HG03439 (cell line): ENCODE data around the gene PRF1.
"Not testable (repeated sequence)": the region's sequence is repeated elsewhere in the genome, so short reads cannot be mapped to it uniquely, and the experiment has no call there.

Experiments used
- ATAC-seq: cut with Tn5 transposase; IDR thresholded peaks from one replicate; pipeline ENCODE4 v1.9.1; 2021; ENCODE audit warnings: mild to moderate bottlenecking, moderate library complexity; ENCODE audit not compliant: unreplicated experiment

The PRF1 gene

DNA sequence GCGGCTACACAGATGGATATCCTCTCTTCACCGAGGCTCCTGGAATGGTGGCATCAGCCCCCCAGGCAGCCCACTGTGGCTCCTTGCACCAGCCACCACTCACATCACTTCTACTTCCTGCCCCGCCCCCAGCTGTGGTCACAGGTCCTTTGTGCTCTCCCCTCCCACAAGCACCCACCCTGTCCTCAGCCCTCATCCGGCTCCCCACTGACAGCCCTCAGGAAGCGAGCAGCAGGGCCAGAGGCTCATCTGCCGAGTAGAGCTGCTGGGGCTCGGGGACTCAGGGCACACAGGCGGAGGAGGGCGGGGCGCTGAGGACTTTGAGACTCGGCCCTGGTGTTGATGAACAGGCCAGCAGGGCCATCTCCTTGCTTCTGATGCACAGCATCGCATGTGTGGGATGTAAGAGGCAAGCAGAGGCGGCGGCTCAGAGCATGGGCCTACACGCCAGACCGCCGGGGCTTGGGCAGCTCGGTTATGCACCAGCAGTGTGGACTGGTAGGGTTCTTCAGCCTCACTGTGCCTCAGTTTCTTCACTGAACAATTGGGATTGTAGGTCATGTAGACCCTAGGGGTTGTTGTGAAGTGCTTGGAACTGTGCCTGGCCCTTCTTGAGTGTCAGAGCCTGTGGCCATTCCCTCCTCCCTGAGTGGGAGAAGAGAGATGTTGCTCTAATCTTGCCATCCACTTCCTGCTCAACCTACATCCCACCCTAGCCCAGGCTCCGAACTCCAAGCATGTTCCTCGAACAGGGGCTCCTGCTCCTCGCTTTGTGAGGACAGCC lies at the start of gene PRF1:
Gene PRF1 (minus strand): TSS at position 77 of the 784 bp plus-strand sequence. CDS start 1,839 bp downstream, outside the sequence.
- ATAC-seq = no peak

DNA sequence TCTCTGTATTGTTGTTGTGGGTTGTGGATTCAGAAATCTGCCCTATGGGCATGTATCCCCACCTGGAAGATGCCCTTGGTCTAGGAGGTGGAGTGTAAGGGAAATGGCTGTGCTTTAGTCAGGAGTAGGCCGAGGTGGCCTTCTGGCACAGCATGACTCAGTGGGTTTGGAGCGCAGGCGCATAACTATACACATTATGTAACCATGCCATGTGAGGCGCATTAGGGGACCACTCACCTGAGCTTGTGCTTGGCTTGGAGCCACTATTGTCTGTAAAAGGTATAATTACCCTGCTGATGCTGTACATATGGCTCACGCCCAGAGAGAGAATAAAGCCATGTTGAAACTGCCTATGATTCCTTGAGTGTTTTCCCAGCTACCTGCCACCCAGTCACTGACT lies 49.1 kb upstream of the PRF1 start:
- ATAC-seq = no peak

DNA sequence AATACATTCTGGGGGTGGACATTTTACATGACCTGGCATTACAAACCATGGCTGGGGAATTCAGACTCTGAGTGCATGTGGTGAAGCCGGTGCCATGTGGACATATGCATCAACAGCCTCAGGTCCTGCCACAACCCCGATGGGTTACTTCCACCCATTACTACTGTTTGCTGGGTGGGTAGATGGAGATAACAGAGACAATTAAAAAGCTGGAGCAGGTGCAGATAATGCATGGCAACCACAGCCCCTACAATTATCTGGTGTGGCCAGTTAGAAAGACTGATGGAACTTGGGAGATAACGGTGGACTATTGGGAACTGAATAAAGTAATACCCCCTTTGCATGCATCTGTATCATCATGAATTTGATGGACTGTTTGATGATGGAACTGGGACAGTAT lies 48.2 kb upstream of the PRF1 start:
- no peak for ATAC-seq

DNA sequence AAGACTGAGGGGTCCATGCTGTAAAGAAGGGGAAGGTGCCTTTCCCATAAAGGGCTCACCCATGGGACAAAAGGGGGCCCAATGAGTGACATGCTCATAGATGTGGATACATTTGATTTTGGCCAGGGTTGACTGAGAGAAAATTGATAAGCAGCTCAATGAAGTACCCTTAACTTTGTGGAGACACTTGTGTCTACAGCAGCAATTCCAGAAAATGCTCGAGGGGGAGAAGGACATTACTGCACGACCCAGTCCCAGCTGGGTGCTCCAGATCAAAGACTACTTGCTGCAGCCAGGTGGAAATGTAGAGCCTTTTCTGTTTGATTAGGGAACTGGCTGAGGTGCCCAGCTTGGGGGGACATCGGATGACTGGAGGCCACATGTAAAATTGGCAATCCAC lies 47.6 kb upstream of the PRF1 start:
- no peak for ATAC-seq

DNA sequence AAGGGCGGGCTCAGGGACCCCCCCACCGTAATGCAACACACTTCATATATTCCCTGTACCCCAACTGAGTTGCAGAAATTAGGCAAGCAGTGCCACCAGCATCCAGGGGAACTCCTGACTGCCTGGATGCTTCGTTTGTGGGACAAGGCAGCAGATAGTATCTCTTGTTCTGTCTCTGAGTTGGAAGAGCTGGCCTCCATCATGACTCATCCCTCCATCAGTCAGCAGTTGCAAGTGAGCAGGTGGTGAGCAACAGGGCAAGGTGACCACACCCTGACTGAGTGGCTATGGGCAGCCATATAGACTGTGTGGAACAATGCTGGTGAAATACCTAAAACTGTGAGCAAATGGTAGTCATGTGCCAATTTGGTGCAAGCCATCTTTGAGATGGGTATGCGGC lies 47.0 kb upstream of the PRF1 start:
- no peak for ATAC-seq

DNA sequence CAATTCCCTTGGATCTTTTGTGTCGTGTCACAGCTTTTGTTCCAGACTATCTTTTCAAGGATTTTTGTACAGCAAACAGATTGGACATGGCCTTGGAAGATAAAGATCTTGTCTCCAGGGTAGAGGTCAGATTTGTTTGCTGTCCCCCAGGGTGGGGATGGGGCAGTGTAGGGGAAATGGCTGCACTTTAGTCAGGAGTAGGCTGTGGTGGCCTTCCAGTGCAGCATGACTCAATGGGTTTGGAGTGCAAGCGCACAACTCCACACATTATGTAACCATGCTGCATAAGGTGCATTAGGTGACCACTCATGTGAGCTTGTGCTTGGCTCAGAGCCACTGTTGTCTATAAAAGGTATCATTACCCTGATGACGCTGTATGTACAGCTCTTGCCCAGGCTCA lies 45.9 kb upstream of the PRF1 start:
- ATAC-seq = no peak

DNA sequence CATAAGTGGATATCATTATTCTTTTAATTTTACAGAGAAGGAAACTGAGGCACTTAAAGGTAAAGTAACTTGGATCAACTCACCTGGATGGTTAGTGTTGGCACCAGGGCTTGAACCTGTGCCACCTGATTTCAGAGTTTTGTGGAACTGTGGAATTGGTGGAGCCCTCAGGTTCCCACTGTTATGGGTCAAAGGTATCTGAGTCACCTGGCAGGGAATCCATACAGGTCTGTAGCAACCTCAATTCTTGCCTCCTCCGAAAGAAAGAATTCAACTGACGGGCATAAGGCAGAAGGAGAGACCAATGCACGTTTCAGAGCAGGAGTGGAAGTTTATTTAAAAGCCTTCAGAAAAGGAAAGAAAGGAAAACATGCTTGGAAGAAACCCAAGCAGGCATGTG lies 44.5 kb upstream of the PRF1 start:
- ATAC-seq = no peak

DNA sequence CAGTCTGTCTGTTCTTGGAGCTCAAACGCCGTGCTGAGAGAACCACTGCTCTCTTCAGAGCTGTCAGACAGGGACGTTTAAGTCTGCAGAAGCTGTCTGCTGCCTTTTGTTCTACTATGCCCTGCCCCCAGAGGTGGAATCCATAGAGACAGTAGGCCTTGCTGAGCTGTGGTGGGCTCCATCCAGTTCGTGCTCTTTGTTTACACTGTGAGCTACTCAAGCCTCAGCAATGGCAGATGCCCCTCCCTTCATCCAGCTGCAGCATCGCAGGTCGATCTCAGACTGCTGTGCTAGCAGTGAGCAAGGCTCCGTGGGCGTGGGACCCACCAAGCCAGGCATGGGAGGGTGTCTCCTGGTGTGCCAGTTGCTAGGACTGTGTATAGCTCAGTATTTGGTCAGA lies 42.4 kb upstream of the PRF1 start:
- ATAC-seq = not testable (repeated sequence)

DNA sequence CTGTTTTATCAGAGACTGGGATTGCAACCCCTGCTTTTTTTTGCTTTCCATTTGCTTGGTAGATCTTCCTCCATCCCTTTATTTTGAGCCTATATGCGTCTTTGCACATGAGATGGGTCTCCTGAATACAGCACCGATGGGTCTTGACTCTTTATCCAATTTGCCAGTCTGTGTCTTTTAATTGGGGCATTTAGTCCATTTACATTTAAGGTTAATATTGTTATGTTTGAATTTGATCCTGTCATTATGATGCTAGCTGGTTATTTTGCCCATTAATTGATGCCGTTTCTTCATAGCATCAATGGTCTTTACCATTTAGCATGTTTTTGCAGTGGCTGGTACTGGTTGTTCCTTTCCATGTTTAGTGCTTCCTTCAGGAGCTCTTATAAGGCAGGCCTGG lies 40.7 kb upstream of the PRF1 start:
- ATAC-seq = not testable (repeated sequence)

DNA sequence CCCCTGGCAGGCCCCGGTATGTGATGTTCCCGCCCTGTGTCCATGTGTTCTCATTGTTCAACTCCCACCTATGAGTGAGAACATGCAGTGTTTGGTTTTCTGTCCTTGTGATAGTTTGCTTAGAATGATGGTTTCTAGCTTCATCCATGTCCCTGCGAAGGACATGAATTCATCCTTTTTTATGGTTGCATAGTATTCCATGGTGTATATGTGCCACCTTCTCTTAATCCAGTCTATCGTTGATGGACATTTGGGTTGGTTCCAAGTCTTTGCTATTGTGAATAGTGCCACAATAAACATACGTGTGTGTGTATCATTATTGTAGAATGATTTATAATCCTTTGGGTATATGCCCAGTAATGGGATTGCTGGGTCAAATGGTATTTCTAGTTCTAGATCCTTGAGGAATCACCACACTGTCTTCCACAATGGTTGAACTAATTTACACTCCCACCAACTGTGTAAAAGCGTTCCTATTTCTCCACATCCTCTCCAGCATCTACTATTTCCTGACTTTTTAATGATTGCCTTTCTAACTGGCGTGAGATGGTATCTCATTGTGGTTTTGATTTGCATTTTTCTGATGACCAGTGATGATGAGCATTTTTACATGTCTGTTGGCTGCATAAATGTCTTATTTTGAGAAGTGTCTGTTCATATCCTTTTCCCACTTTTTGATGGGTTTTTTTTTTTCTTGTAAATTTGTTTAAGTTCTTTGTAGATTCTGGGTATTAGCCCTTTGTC lies 37.3 kb upstream of the PRF1 start:
- not testable (repeated sequence) for ATAC-seq

DNA sequence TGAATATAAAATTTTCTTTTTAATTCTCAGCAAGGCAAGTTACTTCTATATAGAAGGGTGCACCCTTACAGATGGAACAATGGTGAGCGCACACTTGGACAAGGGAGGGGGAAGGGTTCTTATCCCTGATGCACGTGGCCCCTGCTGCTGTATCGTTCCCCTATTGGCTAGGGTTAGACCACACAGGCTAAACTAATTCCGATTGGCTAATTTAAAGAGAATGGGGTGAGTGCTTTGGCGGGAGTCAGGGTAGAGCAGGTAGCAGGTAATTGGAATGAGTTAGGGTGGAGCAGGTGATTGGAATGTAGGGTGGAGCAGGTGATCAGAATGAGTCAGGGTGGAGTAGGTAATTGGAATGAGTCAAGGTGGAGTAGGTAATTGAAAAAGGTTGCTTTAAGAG lies 32.0 kb upstream of the PRF1 start:
- ATAC-seq = not testable (repeated sequence)

DNA sequence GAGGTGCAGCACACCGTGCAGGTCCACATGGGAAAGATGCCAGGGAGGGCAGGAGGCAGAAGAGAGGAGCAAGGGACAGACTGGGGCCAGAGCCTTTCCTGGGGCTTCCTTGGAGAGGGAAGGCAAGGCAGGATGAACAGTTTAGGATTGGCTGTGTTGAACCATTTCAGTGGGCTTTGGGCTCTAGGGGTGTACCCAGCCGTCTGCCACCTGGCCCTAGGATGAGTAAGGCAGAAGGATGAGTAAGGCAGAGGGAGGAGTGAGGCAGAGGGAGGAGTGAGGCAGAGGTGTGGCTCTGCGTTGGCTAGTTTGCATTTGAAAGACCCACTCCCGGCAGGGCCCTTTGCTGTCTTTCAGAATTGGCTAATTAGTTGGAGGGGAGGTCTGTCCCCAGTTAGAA lies 31.5 kb upstream of the PRF1 start:
- no peak for ATAC-seq

DNA sequence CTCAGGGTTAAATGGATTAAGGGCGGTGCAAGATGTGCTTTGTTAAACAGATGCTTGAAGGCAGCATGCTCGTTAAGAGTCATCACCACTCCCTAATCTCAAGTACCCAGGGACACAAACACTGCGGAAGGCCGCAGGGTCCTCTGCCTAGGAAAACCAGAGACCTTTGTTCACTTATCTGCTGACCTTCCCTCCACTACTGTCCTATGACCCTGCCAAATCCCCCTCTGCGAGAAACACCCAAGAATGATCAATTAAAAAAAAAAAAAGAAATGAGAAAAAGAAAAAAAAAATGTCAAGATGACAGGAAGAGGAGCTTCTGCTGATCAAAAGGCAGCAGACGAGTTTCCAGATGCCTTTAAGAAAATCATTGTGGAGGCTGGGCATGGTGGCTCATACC lies 29.2 kb upstream of the PRF1 start:
- ATAC-seq = not testable (repeated sequence)

DNA sequence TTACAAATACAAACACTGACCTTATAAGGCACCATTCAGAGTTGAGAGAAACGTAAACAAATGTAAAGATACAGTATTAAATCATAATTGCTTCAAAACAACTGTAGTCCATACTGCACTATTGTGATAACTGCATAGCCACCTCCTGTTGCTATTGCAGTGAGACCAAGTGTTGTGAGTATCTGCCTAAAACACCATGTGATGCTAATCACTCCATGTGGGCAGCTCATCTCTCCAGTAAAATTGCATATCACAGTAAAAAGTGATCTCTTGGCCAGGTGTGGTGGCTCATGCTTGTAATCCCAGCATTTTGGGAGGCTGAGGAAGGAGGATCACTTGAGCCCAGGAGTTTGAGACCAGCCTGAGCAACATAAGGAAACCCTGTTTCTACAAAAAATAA lies 26.8 kb upstream of the PRF1 start:
- no peak for ATAC-seq

DNA sequence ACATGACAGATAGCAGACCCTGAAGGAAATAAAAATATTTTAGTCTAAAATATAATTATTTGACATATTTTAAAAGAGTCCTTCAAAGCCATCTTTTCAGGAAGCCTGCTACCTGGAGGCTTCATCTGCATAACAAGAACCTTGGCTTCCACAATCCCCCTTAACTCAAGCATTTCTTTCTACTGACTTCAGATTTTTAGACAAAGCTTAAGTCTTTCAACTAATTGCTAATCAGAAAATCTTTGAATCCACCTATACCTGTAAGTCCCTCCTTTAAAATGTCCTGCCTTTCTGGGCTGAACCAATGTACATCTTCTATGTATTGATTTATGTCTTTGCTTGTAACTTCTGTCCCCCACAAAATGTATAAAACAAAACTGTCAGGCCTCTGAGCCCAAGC lies 23.5 kb upstream of the PRF1 start:
- ATAC-seq = no peak

DNA sequence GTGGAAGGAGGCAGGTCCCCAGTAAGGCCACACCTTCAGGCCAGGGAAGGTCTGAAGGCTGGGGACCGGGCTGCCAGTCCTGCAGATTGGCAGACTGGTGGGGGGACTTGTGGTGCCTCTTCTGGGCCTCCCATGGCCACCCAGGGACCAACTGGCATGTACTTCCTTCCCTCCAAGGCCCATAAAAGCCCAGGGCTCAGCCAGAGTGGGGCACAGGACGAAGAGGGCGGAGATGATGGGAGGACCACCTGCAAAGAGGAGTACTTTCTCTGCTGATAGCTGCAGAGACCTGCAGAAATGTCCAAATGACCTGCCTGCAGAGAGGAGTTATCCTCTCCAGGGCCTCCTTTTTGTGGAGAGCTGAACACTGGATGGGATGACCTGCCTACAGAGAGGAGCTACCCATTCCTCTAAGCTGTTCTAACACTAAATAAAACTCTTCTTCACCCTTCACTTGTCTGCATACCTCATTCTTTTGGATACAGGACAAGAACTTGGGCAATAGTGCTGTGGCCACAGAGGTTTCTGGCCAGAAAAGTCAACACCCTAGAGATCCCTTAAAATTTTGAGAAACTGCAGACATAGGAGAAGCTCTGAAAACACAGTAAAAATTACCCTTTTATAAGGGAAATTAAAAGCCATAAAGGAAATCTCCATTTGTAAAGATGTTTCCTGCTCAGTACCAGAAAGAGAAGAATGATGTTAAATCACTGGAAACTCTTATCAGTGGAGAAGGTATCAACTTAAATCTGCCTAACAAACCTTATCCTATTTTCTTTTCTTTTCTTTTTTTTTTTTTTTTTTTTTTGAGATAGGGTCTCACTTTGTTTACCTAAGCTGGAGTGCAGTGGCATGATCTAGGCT lies 20.7 kb upstream of the PRF1 start:
- ATAC-seq = no peak

DNA sequence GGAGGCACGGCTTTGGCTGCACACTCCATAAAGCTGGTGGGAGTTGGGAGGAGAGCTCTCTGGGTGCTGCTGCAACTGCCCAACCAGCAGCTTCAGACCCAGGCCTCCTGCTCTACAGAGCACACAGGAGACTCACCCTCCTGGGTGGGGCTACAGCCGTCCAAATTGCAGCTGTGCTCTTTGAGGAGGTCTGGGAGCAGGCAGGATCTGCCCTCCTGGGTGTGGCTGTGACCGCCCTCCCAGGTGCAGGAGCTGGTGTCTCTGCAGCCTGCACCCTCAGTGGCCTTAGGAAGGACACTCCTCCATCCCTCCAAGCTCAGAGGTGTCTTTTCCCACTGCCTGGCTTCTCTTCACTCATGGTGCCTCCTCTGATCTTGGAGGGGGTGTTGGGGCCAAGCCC lies 20.0 kb upstream of the PRF1 start:
- no peak for ATAC-seq

DNA sequence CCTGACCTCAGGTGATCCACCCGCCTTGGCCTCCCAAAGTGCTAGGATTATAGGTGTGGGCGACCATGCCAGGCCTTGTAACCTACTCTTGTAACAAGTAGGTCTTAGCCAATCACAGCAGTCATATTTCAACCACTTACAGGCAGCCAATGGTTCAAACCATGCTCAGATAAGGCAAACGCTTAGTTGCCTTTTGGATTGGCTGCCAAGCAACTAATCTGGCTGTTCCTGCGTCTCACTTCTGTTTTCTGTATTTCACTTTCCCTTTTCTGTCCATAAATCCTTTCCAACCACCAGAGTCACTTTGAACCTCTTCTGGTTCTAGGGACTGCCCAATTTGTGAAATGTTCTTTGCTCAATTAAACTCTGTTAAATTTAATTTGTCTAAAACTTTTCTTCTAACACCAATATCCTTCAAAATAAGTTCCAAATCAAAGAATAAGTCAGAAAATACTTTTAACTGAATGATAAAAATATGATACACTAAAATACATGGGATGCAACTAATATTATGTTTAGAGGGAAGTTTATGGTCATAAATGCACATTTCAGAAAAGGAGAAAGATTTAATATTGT lies 19.1 kb upstream of the PRF1 start:
- ATAC-seq = no peak

DNA sequence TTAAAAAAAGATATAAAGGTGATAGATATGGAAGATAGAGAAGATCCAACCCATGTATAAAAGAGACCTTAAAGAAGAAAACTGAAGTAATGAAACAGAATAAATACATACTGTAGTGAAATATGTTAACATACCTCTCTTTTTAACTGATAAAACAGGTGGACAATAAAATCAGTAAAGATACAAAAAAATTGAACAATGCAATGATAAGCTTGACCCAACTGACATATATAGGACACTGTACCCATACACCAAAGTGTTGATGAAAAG lies 17.4 kb upstream of the PRF1 start:
- no peak for ATAC-seq

DNA sequence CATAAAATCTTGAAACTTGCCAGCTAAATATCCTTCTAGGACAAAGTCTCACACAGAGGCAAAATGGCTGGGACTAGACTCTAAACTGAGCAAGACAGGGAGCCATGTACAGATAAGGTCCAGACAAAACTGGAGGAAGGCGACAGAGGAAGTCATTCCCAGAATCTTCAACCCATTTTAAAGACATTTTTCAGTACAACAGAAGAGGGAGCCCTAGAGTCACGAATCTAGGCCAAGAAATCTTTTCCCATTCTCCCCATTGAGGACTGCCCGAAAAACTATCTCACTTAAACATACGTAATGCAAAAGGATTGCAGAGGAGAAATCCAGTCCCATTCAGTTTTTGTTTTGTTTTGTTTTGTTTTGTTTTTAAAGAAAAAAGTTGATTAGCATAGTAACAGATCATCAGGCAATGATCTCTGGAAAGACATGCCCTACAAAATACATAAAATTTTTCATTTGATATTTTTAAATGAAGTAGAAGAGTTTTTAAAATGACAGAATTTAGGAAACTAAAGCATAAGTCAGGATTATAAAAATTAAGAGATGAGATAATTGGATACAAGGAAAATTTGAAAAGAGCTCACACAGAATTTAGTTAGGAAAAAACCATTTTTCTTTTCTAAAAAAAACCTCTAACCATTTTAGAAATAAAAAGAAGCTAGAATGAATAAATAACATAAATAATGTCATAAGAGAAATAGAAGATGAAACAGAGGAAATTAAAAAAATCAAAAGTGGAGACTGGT lies 16.9 kb upstream of the PRF1 start:
- ATAC-seq = no peak

DNA sequence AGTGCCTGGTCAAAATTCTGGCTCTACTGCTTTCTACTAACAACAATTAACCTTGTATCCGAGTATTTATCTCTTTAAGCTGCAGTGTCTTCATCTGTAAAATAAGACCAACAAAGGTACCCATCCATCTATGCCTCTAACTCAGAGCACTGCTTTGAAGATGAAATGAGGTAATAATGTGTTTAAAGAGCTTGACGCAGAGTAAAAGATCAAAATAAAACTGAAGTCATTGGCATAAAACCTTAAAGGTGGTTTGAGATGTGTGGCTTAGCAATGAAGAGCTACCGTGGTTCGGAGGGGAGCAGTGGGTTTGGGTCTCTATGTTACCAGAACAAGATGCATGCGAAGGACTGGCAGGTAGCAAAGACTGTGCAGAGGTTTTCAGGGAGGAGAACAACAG lies 16.1 kb upstream of the PRF1 start:
- no peak for ATAC-seq
